Tibial artery (tissue), 4 donors: Measurements from ENCODE around the gene PANK3.

Experiments
- DNase-seq, 2 donors: peaks; one replicate each; pipeline ENCODE4 v3.0.0-alpha.2; 2019
- H3K27ac ChIP-seq, 2 donors: fragments of 200-600 bp; sonication (generic) in 1 of 2; 1 replicate in 1 of 2; 2 replicates in 1 of 2; pipeline ENCODE4 v1.5.1; 2018 to 2019; ENCODE audit warnings: mild to moderate bottlenecking in 1 of 2
- H3K27me3 ChIP-seq, 2 donors: fragments of 200-600 bp; sonication (generic) in 1 of 2; one replicate each; pipeline versions ENCODE4 v1.5.1 to v1.6.0; 2016 to 2019
- H3K36me3 ChIP-seq, 3 donors: fragments of 200-600 bp; sonication (generic) in 2 of 3; one replicate each; pipeline ENCODE4 v1.5.1; 2016 to 2019; ENCODE audit warnings: mild to moderate bottlenecking in 2 of 3
- H3K4me1 ChIP-seq, 4 donors: fragments of 200-600 bp; sonication (generic) in 2 of 4; 1 replicate in 3 of 4; 2 replicates in 1 of 4; pipeline ENCODE4 v1.5.1; 2016 to 2019
- H3K4me3 ChIP-seq, 2 donors: fragments of 200-600 bp; sonication (generic) in 1 of 2; 1 replicate in 1 of 2; 2 replicates in 1 of 2; pipeline ENCODE4 v1.5.1; 2018 to 2019; ENCODE audit warnings: mild to moderate bottlenecking in 2 of 2
- H3K9me3 ChIP-seq, 3 donors: fragments of 200-600 bp; sonication (generic) in 1 of 3; one replicate each; pipeline ENCODE4 v1.5.1; 2016 to 2019
- intact Hi-C: fragments of 100-400 bp; cut with DNase I; formaldehyde crosslinking; loops from one replicate; pipeline ENCODE4 v1.15.0; 2023; ENCODE audit warnings: low total_unique reads
- TF ChIP-seq, protein P1 (sequence below), 2 experiments: fragments of 200-600 bp in 1 of 2; fragments of 450-650 bp in 1 of 2; IDR thresholded peaks; one replicate each; pipeline ENCODE4 v1.5.1; 2017 to 2019; ENCODE audit warnings: antibody characterized with exemption in 2 of 2, mild to moderate bottlenecking in 1 of 2, moderate library complexity in 1 of 2

The PANK3 gene

DNA sequence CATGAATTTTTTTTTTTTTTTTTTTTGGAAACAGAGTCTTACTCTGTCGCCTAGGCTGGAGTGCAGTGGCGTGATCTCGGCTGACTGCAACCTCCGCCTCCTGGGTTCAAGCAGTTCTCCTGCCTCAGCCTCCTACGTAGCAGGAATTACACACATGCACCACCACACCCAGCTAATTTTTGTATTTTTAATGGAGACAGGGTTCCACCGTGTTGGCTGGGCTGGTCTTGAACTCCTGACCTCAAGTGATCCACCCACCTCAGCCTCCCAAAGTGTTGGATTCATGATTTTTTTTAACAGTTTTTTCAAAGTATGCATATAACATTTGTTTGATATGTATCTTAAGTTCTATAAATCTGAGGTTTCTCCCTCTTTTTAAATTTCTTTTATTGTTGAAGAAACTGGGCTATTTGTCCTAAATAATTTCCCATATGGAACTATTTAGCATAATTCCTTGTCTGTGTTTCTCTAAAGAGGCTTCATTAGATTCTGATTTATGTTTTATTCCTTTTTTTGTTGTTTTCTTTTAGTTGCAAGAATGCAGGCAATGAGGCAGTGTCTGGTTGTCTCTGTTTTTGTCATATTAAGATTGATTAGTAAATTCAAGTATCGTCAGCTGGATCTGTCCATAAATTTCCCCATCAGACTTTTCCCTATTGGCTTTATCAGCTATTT is 76.5 kb downstream of the PANK3 start:
- no peak overlapping the region for H3K4me3 ChIP-seq
- H3K4me1 ChIP-seq = no peaks in the 10 kb centered on the region
- intact Hi-C loops = no loop called here
- no peak for DNase-seq
- no peaks in the 10 kb centered on the region for H3K27me3 ChIP-seq
- H3K36me3 ChIP-seq = peaks cover 57 to 91% (median 75%) of the 10 kb centered on the region in 3 donors
- no peaks in the 10 kb centered on the region for H3K9me3 ChIP-seq
- H3K27ac ChIP-seq = no peak overlapping the region
- TF ChIP-seq, protein P1, sequence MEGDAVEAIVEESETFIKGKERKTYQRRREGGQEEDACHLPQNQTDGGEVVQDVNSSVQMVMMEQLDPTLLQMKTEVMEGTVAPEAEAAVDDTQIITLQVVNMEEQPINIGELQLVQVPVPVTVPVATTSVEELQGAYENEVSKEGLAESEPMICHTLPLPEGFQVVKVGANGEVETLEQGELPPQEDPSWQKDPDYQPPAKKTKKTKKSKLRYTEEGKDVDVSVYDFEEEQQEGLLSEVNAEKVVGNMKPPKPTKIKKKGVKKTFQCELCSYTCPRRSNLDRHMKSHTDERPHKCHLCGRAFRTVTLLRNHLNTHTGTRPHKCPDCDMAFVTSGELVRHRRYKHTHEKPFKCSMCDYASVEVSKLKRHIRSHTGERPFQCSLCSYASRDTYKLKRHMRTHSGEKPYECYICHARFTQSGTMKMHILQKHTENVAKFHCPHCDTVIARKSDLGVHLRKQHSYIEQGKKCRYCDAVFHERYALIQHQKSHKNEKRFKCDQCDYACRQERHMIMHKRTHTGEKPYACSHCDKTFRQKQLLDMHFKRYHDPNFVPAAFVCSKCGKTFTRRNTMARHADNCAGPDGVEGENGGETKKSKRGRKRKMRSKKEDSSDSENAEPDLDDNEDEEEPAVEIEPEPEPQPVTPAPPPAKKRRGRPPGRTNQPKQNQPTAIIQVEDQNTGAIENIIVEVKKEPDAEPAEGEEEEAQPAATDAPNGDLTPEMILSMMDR (IDR thresholded peaks at IDR 0.05) = no peak
